Measurements from ENCODE around the gene FBXO10.
A peak's percentile ranks its signal among the peaks of the same experiment; 100 is the strongest.
"Not testable (repeated sequence)": the region's sequence is repeated elsewhere in the genome, so short reads cannot be mapped to it uniquely, and the experiment has no call there.

The FBXO10 gene

DNA sequence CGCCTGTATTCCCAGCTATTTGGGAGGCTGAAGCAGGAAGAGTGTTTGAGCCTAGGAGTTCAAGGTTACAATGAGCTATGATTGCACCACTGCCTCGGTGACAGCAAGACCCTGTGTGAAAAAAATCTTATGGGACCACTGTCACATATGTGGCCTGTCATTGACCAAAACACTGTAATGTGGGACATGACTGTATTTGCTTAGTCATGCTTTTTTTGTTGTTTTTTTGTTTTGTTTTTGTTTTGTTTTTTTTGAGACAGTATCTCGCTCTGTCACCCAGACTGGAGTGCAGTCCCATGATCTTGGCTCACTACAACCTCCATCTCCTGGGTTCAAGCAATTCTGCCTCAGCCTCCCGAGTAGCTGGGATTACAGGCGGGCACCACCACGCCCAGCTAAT is 76.9 kb downstream of the FBXO10 start:
- H3K36me3 Mint-ChIP-seq (ENCODE audit: low read depth), result peaks cover 87% of the 10 kb centered on the region
- no peak overlapping the region for H3K4me3 Mint-ChIP-seq
- H3K27me3 Mint-ChIP-seq, result no peaks in the 10 kb centered on the region
- peaks cover 15% of the 10 kb centered on the region for H3K4me1 Mint-ChIP-seq (ENCODE audit: low read depth)
- H3K27ac Mint-ChIP-seq, result peak overlapping the region; percentile 34
- H3K9me3 Mint-ChIP-seq, result no peaks in the 10 kb centered on the region

DNA sequence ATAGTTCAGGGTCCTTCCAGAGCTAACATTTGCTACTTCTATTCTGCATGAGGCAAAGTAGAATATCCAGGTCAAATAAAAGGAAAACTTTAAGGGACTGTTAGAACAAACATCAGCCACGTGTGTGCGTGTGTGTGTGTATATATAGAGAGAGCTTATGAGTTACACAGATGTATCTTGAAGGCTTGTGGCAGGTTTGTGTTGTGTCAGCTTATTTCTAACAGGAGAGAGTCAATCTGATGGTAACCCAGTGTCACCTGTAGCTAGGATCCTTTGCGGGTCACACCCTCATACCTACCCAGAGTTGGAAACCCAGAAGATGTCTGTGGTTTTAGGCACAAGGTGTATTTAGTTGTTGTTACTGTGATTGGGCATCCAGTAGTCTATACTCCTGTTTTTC is 77.7 kb downstream of the FBXO10 start:
- H3K4me3 Mint-ChIP-seq, result no peak overlapping the region
- no peaks in the 10 kb centered on the region for H3K9me3 Mint-ChIP-seq
- no peaks in the 10 kb centered on the region for H3K27me3 Mint-ChIP-seq
- H3K27ac Mint-ChIP-seq, result no peak overlapping the region
- peaks cover 8% of the 10 kb centered on the region for H3K4me1 Mint-ChIP-seq (ENCODE audit: low read depth)
- H3K36me3 Mint-ChIP-seq (ENCODE audit: low read depth), result peaks cover 87% of the 10 kb centered on the region

DNA sequence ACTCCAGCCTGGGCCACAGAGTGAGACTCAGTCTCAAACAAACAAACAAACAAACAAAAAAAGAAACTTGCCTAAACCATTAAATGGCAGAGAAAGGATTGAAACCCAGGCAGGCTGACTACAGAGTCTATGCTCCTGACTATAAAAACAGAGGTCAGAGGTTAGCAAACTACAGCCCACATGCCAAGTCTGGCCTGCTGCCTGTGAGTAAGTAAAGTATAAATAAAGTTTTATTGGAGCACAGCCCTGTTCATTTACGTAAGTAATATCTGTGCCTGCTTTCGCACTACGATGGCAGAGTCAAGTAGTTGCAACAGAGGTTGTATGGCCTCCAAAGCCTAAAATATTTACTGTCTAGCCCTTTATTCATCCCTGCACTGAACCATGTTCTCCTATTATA is 78.9 kb downstream of the FBXO10 start:
- Mint-ChIP-seq H3K27ac (no peak overlapping the region), H3K36me3 (ENCODE audit: low read depth) (peaks cover 87% of the 10 kb centered on the region), H3K9me3 (no peaks in the 10 kb centered on the region), H3K27me3 (no peaks in the 10 kb centered on the region), H3K4me3 (no peak overlapping the region), H3K4me1 (ENCODE audit: low read depth) (no peaks in the 10 kb centered on the region)

DNA sequence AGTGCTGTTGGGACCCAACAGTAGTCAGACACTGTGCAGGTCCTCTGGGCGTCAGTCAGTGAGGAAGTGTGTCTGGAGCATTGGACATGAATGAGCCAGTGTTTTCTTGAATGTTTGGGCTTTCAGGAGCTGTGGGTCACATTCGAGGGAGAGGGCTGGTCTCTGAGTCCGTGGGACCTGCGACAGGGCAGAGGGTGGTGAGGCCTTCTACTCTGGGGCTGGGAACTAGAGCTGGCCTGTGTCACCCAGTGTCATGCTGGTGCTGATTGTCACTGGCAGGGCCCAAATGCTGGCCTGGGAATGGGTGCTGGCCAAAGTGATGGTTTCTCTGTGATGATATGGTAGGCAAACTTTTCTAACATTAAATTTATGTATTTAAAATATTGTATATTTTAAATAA is 80.2 kb downstream of the FBXO10 start:
- Mint-ChIP-seq H3K36me3 (ENCODE audit: low read depth) (peaks cover 84% of the 10 kb centered on the region), H3K27ac (no peak overlapping the region), H3K4me3 (no peak overlapping the region)

DNA sequence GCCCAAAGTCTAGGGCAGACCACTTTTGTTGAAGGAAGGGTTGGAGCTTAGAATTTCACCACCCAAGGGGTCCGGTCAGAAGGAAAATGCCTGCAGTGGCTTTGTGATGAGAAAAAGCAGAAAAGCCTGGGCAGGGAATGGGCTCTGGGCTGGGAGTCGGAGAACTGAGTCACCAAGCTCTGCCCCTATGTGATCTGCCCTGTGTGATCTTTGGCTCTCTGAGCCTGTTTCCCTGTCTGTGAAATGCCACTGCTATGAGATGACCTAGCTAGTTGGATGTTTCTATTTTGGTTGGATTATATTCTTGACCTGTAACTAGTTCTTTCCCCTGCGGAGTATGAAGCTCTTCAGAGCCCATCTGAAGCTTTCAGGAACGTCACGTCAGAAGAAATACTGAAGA is 80.6 kb downstream of the FBXO10 start:
- Mint-ChIP-seq H3K4me3 (no peak overlapping the region), H3K27me3 (no peaks in the 10 kb centered on the region), H3K36me3 (ENCODE audit: low read depth) (peaks cover 85% of the 10 kb centered on the region), H3K9me3 (no peaks in the 10 kb centered on the region), H3K4me1 (ENCODE audit: low read depth) (peaks cover 3% of the 10 kb centered on the region), H3K27ac (no peak overlapping the region)

More for the DNA sequence above, 80.2 kb downstream of the FBXO10 start:
- H3K4me1 Mint-ChIP-seq (ENCODE audit: low read depth), result no peaks in the 10 kb centered on the region
- H3K9me3 Mint-ChIP-seq, result no peaks in the 10 kb centered on the region
- no peaks in the 10 kb centered on the region for H3K27me3 Mint-ChIP-seq

DNA sequence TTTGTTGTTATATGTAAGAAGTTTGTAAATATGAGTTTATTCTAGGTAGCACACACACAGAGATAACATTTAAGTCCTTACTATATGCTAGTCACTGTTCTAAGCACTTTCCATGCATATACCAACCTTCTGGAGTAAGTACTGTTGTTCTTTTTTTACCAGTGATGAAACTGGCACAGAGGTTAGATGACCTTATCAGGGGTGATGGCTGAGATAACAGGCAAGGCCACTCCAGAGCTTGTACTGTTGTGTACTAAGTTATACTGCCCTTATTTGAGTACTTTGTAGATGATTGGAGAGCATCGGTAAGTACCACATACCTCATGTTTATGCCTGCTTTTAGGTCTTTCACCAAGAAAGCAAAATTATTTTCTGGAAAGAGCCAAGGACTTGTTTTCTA is 84.2 kb downstream of the FBXO10 start:
- Mint-ChIP-seq H3K36me3 (ENCODE audit: low read depth) (peaks cover 92% of the 10 kb centered on the region), H3K27me3 (no peaks in the 10 kb centered on the region), H3K9me3 (no peaks in the 10 kb centered on the region), H3K4me3 (no peak overlapping the region), H3K27ac (no peak overlapping the region), H3K4me1 (ENCODE audit: low read depth) (peaks cover 30% of the 10 kb centered on the region)

DNA sequence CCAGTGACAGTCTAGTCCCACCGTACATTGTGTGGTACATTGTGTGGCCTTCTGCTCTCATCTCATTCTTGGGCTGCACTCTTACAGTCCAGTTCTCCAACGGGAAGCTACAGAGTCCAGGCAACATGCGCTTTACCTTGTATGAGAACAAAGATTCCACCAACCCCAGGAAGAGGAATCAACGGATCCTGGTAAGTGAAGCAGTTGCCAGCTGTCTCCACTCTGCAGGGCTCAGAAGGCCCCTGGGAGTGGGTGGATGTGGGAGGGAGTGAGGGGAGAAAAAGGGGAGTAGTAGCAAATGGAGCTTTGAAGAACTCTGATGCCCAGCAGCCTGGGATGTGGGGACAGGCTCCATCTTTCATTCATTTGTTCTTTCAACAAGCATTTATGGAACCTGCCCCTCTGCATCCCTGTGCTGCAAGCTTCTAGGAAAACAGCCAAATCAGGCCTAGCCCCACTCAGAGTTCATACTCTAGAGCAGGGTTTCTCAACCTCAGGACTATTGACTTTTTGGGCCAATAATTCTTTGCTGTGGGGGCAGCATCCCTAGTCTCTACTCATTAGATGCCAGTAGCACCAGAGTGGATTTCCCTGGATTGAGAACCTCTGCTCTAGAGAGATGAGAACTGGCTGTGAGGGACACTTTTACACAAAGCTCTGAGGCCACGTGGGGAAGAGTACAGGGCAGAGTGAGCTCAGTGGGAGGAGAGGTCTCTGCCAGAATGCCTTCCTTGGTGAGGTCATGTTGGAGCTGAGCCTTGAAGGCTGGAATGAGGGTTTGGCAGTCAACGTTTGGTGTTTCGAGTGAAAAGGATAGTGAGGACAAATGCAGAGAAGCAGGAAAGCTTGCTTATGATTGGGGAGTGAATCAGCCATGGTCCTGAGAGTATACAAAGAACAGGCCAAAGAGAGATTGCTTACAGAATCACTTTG is 89.3 kb downstream of the FBXO10 start:
- Mint-ChIP-seq H3K27ac (peak overlapping the region; percentile 94), H3K4me1 (ENCODE audit: low read depth) (peaks cover 45% of the 10 kb centered on the region)

DNA sequence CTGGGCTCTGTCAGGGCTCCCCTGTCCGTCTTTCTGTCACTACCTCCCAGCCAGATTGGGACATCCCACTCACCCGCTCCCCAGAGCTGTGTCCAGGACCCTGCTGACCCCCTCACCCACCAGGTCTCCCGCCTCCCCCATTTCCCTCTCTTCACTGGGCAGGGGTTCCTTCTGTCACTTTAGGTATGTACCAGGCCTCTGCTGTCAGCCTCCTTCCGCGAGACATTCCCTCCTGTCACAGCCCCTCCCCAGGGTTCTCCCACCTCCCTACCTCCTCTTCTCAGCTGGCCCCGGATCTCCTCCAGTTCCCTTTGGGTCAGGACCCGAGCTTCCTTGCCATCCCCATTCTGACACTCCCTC is 89.9 kb downstream of the FBXO10 start:
- no peaks in the 10 kb centered on the region for H3K9me3 Mint-ChIP-seq
- H3K4me3 Mint-ChIP-seq, result peak overlapping the region; percentile 94
- peaks cover 48% of the 10 kb centered on the region for H3K36me3 Mint-ChIP-seq (ENCODE audit: low read depth)
- H3K4me1 Mint-ChIP-seq (ENCODE audit: low read depth), result peaks cover 45% of the 10 kb centered on the region
- peaks cover 7% of the 10 kb centered on the region for H3K27me3 Mint-ChIP-seq
- H3K27ac Mint-ChIP-seq, result peak overlapping the region; percentile 94

More for the DNA sequence above, 89.3 kb downstream of the FBXO10 start:
- Mint-ChIP-seq H3K4me3 (peak overlapping the region; percentile 94), H3K36me3 (ENCODE audit: low read depth) (peaks cover 52% of the 10 kb centered on the region), H3K9me3 (no peaks in the 10 kb centered on the region), H3K27me3 (peaks cover under 1% of the 10 kb centered on the region)

DNA sequence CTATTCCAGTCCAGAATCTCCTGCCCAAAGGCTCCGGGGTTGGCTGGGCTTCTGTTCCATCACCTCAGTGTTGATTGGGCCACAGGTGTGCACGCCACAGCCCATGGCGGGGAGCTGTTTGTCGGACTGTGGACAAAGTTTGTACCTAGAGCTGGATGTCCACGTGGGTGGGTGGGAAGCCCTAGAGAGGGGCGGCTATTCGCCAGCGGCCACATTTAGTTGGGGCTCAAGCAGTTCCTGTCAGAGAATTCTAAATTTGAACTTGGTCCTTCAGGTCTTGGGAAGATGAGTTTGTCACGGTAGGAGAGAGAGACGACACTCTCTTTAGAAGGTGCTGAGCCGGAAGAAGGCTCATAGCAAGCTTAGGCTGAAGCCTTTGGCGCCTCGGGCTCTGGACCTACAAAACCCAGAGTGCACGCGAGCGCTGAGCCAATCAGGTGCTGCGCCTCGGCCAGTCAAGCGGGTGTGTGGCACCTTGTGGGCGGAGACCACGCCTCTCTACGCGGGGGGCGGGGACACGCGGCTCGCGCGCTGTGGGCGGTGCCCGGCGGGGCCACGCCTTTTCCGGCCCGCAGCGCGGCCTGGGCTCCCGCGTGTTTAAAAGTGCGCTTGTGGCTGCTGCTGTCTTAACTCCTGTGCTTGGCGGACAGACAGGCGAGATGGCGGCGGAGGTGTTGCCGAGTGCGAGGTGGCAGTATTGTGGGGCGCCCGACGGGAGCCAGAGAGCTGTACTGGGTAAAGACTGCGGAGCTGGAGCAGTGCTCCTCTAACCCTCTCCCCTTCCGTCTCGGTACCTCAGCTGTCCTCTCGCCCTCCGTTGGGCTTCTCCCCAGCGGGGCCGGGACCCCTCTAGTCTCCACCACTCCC is 90.6 kb downstream of the FBXO10 start, which contains the start of gene POLR1E:
Gene POLR1E, plus strand, starts transcription at position 560 of the 867 bp plus-strand sequence. Its CDS starts 100 bp downstream, at position 660.
- Mint-ChIP-seq H3K4me3 (peak within 1 kb of the TSS; percentile 94), H3K27me3 (peaks cover 7% of the 10 kb centered on the region), H3K27ac (peak within 1 kb of the TSS; percentile 95), H3K4me1 (ENCODE audit: low read depth) (peaks cover 42% of the 10 kb centered on the region), H3K36me3 (ENCODE audit: low read depth) (peaks cover 42% of the 10 kb centered on the region), H3K9me3 (no peaks in the 10 kb centered on the region)

DNA sequence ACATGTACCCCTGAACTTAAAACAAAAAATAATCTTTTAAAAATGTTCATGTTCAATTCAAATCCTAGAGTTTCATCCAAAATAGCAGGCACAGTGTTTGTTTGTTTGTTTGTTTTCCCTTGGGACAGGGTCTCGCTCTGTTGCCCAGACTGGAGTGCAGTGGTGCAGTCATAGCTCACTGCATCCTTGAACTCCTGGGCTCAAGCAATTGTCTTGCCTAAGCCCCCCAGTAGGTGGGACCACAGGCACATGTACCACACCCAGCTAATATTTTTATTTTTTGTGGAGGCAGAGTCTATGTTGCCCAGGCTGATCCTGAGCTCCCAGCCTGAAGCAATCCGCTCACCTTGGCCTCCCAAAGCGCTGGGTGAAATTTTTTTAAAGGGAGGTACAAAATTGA is 95.4 kb downstream of the FBXO10 start:
- peaks cover 23% of the 10 kb centered on the region for H3K27me3 Mint-ChIP-seq
- peaks cover 10% of the 10 kb centered on the region for H3K4me1 Mint-ChIP-seq (ENCODE audit: low read depth)
- H3K36me3 Mint-ChIP-seq (ENCODE audit: low read depth), result no peaks in the 10 kb centered on the region
- H3K9me3 Mint-ChIP-seq, result no peaks in the 10 kb centered on the region
- H3K4me3 Mint-ChIP-seq, result no peak overlapping the region
- no peak overlapping the region for H3K27ac Mint-ChIP-seq

DNA sequence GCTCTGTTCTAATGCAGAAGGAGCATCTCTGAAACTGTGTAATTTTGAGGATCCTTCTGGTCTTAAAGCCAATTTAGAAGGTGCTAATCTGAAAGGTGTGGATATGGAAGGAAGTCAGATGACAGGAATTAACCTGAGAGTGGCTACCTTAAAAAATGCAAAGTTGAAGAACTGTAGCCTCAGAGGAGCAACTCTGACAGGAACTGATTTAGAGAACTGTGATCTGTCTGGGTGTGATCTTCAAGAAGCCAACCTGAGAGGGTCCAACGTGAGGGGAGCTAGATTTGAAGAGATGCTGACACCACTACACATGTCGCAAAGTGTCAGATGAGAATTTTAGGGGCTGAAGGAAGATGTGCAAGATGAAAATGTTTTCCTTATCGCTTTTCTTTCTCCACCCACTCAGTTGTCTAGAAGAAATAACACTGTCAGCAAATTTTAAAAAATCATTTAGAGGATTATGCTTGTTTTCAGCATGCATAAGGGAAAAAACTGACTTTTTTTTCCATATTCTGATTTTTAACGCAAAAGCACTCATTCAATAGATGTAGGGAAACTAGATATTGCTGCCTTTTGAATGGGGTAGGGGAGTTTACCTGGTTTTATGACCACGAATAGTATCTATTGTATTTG is 98.1 kb downstream of the FBXO10 start:
- peaks cover 23% of the 10 kb centered on the region for H3K27me3 Mint-ChIP-seq
- H3K27ac Mint-ChIP-seq, result not testable (repeated sequence)

DNA sequence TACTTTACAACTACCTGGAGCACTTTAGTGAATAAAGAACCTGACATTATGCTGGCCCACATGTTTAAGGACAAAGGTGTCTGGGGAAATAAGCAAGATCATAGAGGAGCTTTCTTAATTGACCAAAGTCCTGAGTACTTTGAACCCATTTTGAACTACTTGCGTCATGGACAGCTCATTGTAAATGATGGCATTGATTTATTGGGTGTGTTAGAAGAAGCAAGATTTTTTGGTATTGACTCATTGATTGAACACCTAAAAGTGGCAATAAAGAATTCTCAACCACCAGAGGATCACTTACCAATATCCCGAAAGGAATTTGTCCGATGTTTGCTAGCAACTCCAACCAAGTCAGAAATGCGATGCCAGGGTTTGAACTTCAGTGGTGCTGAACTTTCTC is 98.7 kb downstream of the FBXO10 start:
- not testable (repeated sequence) for H3K36me3 Mint-ChIP-seq (ENCODE audit: low read depth); H3K4me3 Mint-ChIP-seq; H3K4me1 Mint-ChIP-seq (ENCODE audit: low read depth); H3K27ac Mint-ChIP-seq; H3K9me3 Mint-ChIP-seq
- H3K27me3 Mint-ChIP-seq, result peaks cover 23% of the 10 kb centered on the region

More for the DNA sequence above, 98.1 kb downstream of the FBXO10 start:
- not testable (repeated sequence) for H3K4me3 Mint-ChIP-seq; H3K9me3 Mint-ChIP-seq; H3K36me3 Mint-ChIP-seq (ENCODE audit: low read depth); H3K4me1 Mint-ChIP-seq (ENCODE audit: low read depth)

DNA sequence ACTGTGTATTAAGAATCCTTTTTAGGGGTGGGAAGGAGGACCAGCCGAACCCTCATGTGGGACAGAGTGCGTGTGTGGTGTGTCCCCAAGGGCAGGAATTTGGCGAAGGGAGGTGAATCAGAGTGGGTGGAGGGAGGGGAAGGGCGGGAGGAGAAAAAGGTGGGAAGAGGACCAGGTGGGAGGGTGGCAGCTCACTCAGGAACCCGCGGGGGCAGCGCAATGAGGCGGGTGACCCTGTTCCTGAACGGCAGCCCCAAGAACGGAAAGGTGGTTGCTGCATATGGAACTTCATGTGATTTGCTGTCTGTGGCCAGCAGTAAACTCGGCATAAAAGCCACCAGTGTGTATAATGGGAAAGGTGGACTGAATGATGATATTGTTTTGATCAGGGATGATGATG is 99.2 kb downstream of the FBXO10 start:
- Mint-ChIP-seq H3K36me3 (ENCODE audit: low read depth) (no peaks in the 10 kb centered on the region), H3K9me3 (peaks cover 6% of the 10 kb centered on the region), H3K27ac (no peak overlapping the region), H3K27me3 (peaks cover 22% of the 10 kb centered on the region), H3K4me1 (ENCODE audit: low read depth) (peaks cover 7% of the 10 kb centered on the region), H3K4me3 (no peak overlapping the region)

DNA sequence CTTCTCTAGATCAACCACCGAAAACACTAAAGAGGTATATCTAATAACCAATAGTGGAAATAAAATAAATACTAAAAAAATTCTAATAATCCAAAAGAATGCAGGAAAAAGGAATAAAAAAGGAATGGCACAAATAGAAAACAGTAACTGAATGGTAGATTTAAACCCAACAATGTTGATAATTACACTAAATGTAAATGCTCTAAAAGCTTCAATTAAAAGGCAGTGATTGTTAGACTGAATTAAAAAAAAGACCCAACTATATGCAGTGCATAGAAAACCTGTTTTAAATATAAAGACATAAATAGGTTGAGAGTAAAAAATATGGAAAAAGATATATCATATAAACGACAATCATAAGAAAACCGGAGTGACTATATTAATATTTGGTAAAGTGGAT is 101.7 kb downstream of the FBXO10 start:
- Mint-ChIP-seq H3K4me1 (ENCODE audit: low read depth) (peaks cover 8% of the 10 kb centered on the region), H3K27me3 (peaks cover 16% of the 10 kb centered on the region), H3K4me3 (no peak overlapping the region), H3K9me3 (peaks cover 6% of the 10 kb centered on the region), H3K27ac (no peak overlapping the region), H3K36me3 (ENCODE audit: low read depth) (no peaks in the 10 kb centered on the region)

DNA sequence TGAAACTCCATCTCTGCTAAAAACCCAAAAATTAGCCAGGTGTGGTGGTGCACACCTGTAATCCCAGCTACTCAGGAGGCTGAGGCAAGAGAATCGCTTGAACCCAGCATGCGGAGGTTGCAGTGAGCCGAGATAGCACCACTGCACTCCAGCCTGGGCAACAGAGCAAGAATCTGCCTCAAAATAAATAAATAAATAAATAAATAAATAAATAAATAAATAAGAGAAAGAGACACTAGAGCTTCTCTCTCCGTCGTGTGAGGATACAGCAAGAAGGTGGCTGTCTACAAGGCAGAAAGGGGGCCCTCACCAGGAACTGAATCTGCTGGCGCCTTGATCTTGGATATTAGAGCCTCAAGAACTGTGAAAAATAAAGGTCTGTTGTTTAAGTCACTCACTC is 102.2 kb downstream of the FBXO10 start:
- H3K4me3 Mint-ChIP-seq; H3K27ac Mint-ChIP-seq; H3K4me1 Mint-ChIP-seq (ENCODE audit: low read depth); H3K9me3 Mint-ChIP-seq; H3K36me3 Mint-ChIP-seq (ENCODE audit: low read depth): not testable (repeated sequence)
- H3K27me3 Mint-ChIP-seq, result peaks cover 16% of the 10 kb centered on the region
